Liver (tissue), 2 donors: Measurements from ENCODE around the gene KIFBP.

Source experiments
- CTCF ChIP-seq: fragments of 150-350 bp; IDR thresholded peaks from 2 replicates; pipeline ENCODE4 v1.5.1; 2017; ENCODE audit warnings: improper control_type of control experiment, low read depth, low read length; ENCODE audit not compliant: missing input control
- REST ChIP-seq: IDR thresholded peaks from 2 replicates; pipeline ENCODE4 v1.6.1; 2016; ENCODE audit warnings: antibody characterized with exemption, mild to moderate bottlenecking
- donor health status: healthy.

GRCh38 chr10:68982389-68982788, 6.2 kb upstream of the KIFBP start:
- TF ChIP-seq CTCF: no peak
- no peak for TF ChIP-seq REST
